ENCODE results near the gene IRF4.
"Not testable (repeated sequence)": the region's sequence is repeated elsewhere in the genome, so short reads cannot be mapped to it uniquely, and the experiment has no call there.

The IRF4 gene

GRCh38 chr6:422433-423054 lies 31.0 kb downstream of the IRF4 start:
- peak; percentile 80 for DNase-seq (ENCODE audit: low read depth)

- no peak for DNase-seq (ENCODE audit: low read depth)
Measured at GRCh38 chr6:423055-423798, 31.7 kb downstream of the IRF4 start.

GRCh38 chr6:423799-424345 lies 32.3 kb downstream of the IRF4 start:
- DNase-seq (ENCODE audit: low read depth): no peak

GRCh38 chr6:424741-425417 lies 33.3 kb downstream of the IRF4 start:
- DNase-seq (ENCODE audit: low read depth): no peak

- not testable (repeated sequence) for DNase-seq (ENCODE audit: low read depth)
Measured at GRCh38 chr6:425418-425788, 33.9 kb downstream of the IRF4 start.

GRCh38 chr6:426198-426738 lies 34.7 kb downstream of the IRF4 start:
- DNase-seq (ENCODE audit: low read depth): not testable (repeated sequence)

GRCh38 chr6:428047-428603 lies 36.6 kb downstream of the IRF4 start:
- DNase-seq (ENCODE audit: low read depth): no peak

- DNase-seq (ENCODE audit: low read depth): no peak
Measured at GRCh38 chr6:429515-430121, 38.1 kb downstream of the IRF4 start.

- DNase-seq (ENCODE audit: low read depth): no peak
Measured at GRCh38 chr6:431504-431903, 40.0 kb downstream of the IRF4 start.

GRCh38 chr6:431986-432385 lies 40.4 kb downstream of the IRF4 start:
- no peak for DNase-seq (ENCODE audit: low read depth)

- DNase-seq (ENCODE audit: low read depth): no peak
Measured at GRCh38 chr6:434051-434705, 42.6 kb downstream of the IRF4 start.

GRCh38 chr6:435441-436307 lies 44.1 kb downstream of the IRF4 start:
- DNase-seq (ENCODE audit: low read depth): no peak

- DNase-seq (ENCODE audit: low read depth): peak; percentile 84
Measured at GRCh38 chr6:436308-437036, 44.9 kb downstream of the IRF4 start.

- DNase-seq (ENCODE audit: low read depth): no peak
Measured at GRCh38 chr6:437037-437392, 45.5 kb downstream of the IRF4 start.

GRCh38 chr6:438634-439170 lies 47.1 kb downstream of the IRF4 start:
- DNase-seq (ENCODE audit: low read depth): no peak

- DNase-seq (ENCODE audit: low read depth): peak; percentile 57
Measured at GRCh38 chr6:439641-440167, 48.2 kb downstream of the IRF4 start.

GRCh38 chr6:441126-441920 lies 49.8 kb downstream of the IRF4 start:
- no peak for DNase-seq (ENCODE audit: low read depth)

- DNase-seq (ENCODE audit: low read depth): no peak
Measured at GRCh38 chr6:443621-444159, 52.1 kb downstream of the IRF4 start.
